T-helper 17 cell (primary cell): ENCODE results near the gene CMPK1. TPM values are rescaled to one million over a fixed set of nuclear protein-coding genes. Genes with fewer than 3 reads are reported as not detected.
A peak's percentile ranks its signal among the peaks of the same experiment; 100 is the strongest.
"Not testable (repeated sequence)": the region's sequence is repeated elsewhere in the genome, so short reads cannot be mapped to it uniquely, and the experiment has no call there.

ENCODE experiments used
- ATAC-seq: fragments of 150-1000 bp; cut with Tn5 transposase; 2 replicates; pipeline ENCODE4 v1.10.0; 2021; ENCODE audit warnings: mild to moderate bottlenecking, moderate library complexity
- DNase-seq, 3 donors: peaks; one replicate each; pipeline versions ENCODE4 v3.0.0 to v3.0.0-alpha.2; 2020 to 2021
- H3K9me3 ChIP-seq: one replicate; pipeline ENCODE4 v1.7.0; 2013; ENCODE audit warnings: low read length, mild to moderate bottlenecking; ENCODE audit not compliant: control insufficient read depth, poor library complexity, severe bottlenecking
- H3K27ac Mint-ChIP-seq: one replicate; pipeline ENCODE4 v1.8.0; 2022; ENCODE audit warnings: mild to moderate bottlenecking, moderate library complexity, mixed read lengths
- H3K27me3 Mint-ChIP-seq: one replicate; pipeline ENCODE4 v1.8.0; 2022; ENCODE audit warnings: mixed read lengths
- H3K36me3 Mint-ChIP-seq: one replicate; pipeline ENCODE4 v1.8.0; 2022; ENCODE audit warnings: low read depth, mixed read lengths
- H3K4me1 Mint-ChIP-seq: one replicate; pipeline ENCODE4 v1.8.0; 2022; ENCODE audit warnings: mild to moderate bottlenecking, mixed read lengths
- H3K4me3 Mint-ChIP-seq: one replicate; pipeline ENCODE4 v1.8.0; 2022; ENCODE audit warnings: mild to moderate bottlenecking, moderate library complexity, mixed read lengths
- total RNA-seq, 4 donors: library from RNA in 2 of 4; stranded (reverse) in 2 of 4; gene quantifications; one replicate each; pipeline ENCODE4 v1.2.3 and lab custom pipeline; 2022 to 2026

Gene CMPK1
- 100 to 1,000 TPM in 1 of 2 donors, 10 to 100 TPM in 1; 97.6 to 124 TPM for total RNA-seq
- 200 to 226 reads per million in 2 donors for total RNA-seq (lab: John Stamatoyannopoulos, UW)

GRCh38 chr1:47333578-47333921, at the start of gene CMPK1:
CMPK1 (plus strand) TSS chr1:47333790; CDS start chr1:47333946, 156 bp downstream.
- H3K4me1 Mint-ChIP-seq, result peaks cover 17% of the 10 kb centered on the region
- no peaks in the 10 kb centered on the region for H3K36me3 Mint-ChIP-seq
- H3K27me3 Mint-ChIP-seq, result no peaks in the 10 kb centered on the region
- peak within 1 kb of the TSS; percentile 89 for H3K27ac Mint-ChIP-seq
- H3K9me3 ChIP-seq, result no peaks in the 10 kb centered on the region
- peak; percentile 49 to 74 (median 70) for DNase-seq
- ATAC-seq, result peak; percentile 78
- H3K4me3 Mint-ChIP-seq, result no peak within 1 kb of the TSS

- not testable (repeated sequence) for H3K9me3 ChIP-seq, H3K27ac Mint-ChIP-seq, H3K36me3 Mint-ChIP-seq, ATAC-seq, DNase-seq, H3K27me3 Mint-ChIP-seq, H3K4me3 Mint-ChIP-seq, H3K4me1 Mint-ChIP-seq
These were observed 45.5 kb upstream of the CMPK1 start for GRCh38 chr1:47288116-47288515.

- not testable (repeated sequence) for ATAC-seq, H3K4me3 Mint-ChIP-seq, H3K36me3 Mint-ChIP-seq, H3K9me3 ChIP-seq, H3K27me3 Mint-ChIP-seq, DNase-seq, H3K27ac Mint-ChIP-seq, H3K4me1 Mint-ChIP-seq
These were observed 38.7 kb upstream of the CMPK1 start for GRCh38 chr1:47294863-47295262.

- H3K9me3 ChIP-seq, result no peaks in the 10 kb centered on the region
- ATAC-seq (no peak), DNase-seq (no peak)
- H3K4me3 Mint-ChIP-seq, result no peak overlapping the region
- H3K36me3 Mint-ChIP-seq, result peaks cover under 1% of the 10 kb centered on the region
- H3K4me1 Mint-ChIP-seq, result no peaks in the 10 kb centered on the region
- no peaks in the 10 kb centered on the region for H3K27me3 Mint-ChIP-seq
- no peak overlapping the region for H3K27ac Mint-ChIP-seq
These were observed 38.0 kb upstream of the CMPK1 start for GRCh38 chr1:47295579-47295978.

GRCh38 chr1:47298025-47298699, 35.4 kb upstream of the CMPK1 start:
- H3K9me3 ChIP-seq, result no peaks in the 10 kb centered on the region
- Mint-ChIP-seq H3K4me1 (no peaks in the 10 kb centered on the region), H3K36me3 (peaks cover 3% of the 10 kb centered on the region), H3K27ac (no peak overlapping the region), H3K27me3 (no peaks in the 10 kb centered on the region), H3K4me3 (no peak overlapping the region)
- ATAC-seq (no peak), DNase-seq (no peak)

GRCh38 chr1:47302472-47302871, 31.1 kb upstream of the CMPK1 start:
- no peaks in the 10 kb centered on the region for H3K4me1 Mint-ChIP-seq
- ATAC-seq (no peak), DNase-seq (no peak)
- no peaks in the 10 kb centered on the region for H3K27me3 Mint-ChIP-seq
- H3K4me3 Mint-ChIP-seq, result no peak overlapping the region
- no peak overlapping the region for H3K27ac Mint-ChIP-seq
- H3K9me3 ChIP-seq, result no peaks in the 10 kb centered on the region
- peaks cover 6% of the 10 kb centered on the region for H3K36me3 Mint-ChIP-seq

GRCh38 chr1:47309427-47309826, 24.2 kb upstream of the CMPK1 start:
- Mint-ChIP-seq H3K4me1 (peaks cover 13% of the 10 kb centered on the region), H3K4me3 (no peak overlapping the region), H3K27ac (no peak overlapping the region), H3K36me3 (peaks cover 3% of the 10 kb centered on the region), H3K27me3 (no peaks in the 10 kb centered on the region)
- no peaks in the 10 kb centered on the region for H3K9me3 ChIP-seq
- ATAC-seq (no peak), DNase-seq (no peak)

GRCh38 chr1:47313915-47314664, 19.5 kb upstream of the CMPK1 start, which contains the start of gene STIL:
STIL (minus strand) TSS chr1:47314147; CDS start chr1:47310319, 3,828 bp downstream.
- peaks cover 13% of the 10 kb centered on the region for H3K4me1 Mint-ChIP-seq
- DNase-seq (peak; percentile 90 to 95 (median 93)), ATAC-seq (peak; percentile 97)
- no peaks in the 10 kb centered on the region for H3K36me3 Mint-ChIP-seq
- H3K4me3 Mint-ChIP-seq, result peak within 1 kb of the TSS; percentile 95
- H3K27me3 Mint-ChIP-seq, result no peaks in the 10 kb centered on the region
- peak within 1 kb of the TSS; percentile 92 for H3K27ac Mint-ChIP-seq
- H3K9me3 ChIP-seq, result no peaks in the 10 kb centered on the region

- ATAC-seq (no peak), DNase-seq (no peak)
- Mint-ChIP-seq H3K27ac (no peak overlapping the region), H3K4me1 (peaks cover 10% of the 10 kb centered on the region), H3K4me3 (no peak overlapping the region), H3K36me3 (no peaks in the 10 kb centered on the region), H3K27me3 (no peaks in the 10 kb centered on the region)
- H3K9me3 ChIP-seq, result no peaks in the 10 kb centered on the region
These were observed 15.7 kb upstream of the CMPK1 start for GRCh38 chr1:47317841-47318240.

GRCh38 chr1:47319968-47320367, 13.6 kb upstream of the CMPK1 start:
- not testable (repeated sequence) for H3K4me1 Mint-ChIP-seq, ATAC-seq, H3K27ac Mint-ChIP-seq, H3K4me3 Mint-ChIP-seq, DNase-seq, H3K27me3 Mint-ChIP-seq, H3K9me3 ChIP-seq, H3K36me3 Mint-ChIP-seq

- DNase-seq, result no peak
- peaks cover 5% of the 10 kb centered on the region for H3K4me1 Mint-ChIP-seq
- H3K4me3 Mint-ChIP-seq, result no peak overlapping the region
- no peak for ATAC-seq
- H3K27me3 Mint-ChIP-seq, result no peaks in the 10 kb centered on the region
- H3K27ac Mint-ChIP-seq, result no peak overlapping the region
- no peaks in the 10 kb centered on the region for H3K9me3 ChIP-seq
- no peaks in the 10 kb centered on the region for H3K36me3 Mint-ChIP-seq
These were observed 10.0 kb upstream of the CMPK1 start for GRCh38 chr1:47323599-47324031.

GRCh38 chr1:47324682-47325081, 8.9 kb upstream of the CMPK1 start:
- Mint-ChIP-seq H3K27me3 (no peaks in the 10 kb centered on the region), H3K36me3 (no peaks in the 10 kb centered on the region), H3K4me1 (peaks cover 5% of the 10 kb centered on the region), H3K4me3 (no peak overlapping the region), H3K27ac (no peak overlapping the region)
- no peak for DNase-seq
- no peaks in the 10 kb centered on the region for H3K9me3 ChIP-seq
- ATAC-seq, result no peak

GRCh38 chr1:47325528-47325927, 8.1 kb upstream of the CMPK1 start:
- no peak for ATAC-seq
- DNase-seq, result no peak
- Mint-ChIP-seq H3K4me3 (no peak overlapping the region), H3K27ac (no peak overlapping the region), H3K4me1 (peaks cover 5% of the 10 kb centered on the region), H3K27me3 (no peaks in the 10 kb centered on the region), H3K36me3 (no peaks in the 10 kb centered on the region)
- H3K9me3 ChIP-seq, result no peaks in the 10 kb centered on the region
